Measurements from ENCODE around the gene SLC37A2. TPM values are rescaled to one million over a fixed set of nuclear protein-coding genes. Genes with fewer than 3 reads are reported as not detected.
A peak's percentile ranks its signal among the peaks of the same experiment; 100 is the strongest.

Gene SLC37A2
- total and polyA plus RNA-seq, 7 donors, result 1.2 to 14.1 (median 5.8) TPM

GRCh38 chr11:125112208-125112604 lies 49.1 kb downstream of the SLC37A2 start:
- Histone ChIP-seq H3K9me3 (no peaks in the 10 kb centered on the region), H3K4me3 (peak overlapping the region in 3 of 4 donors; percentile 68 to 74 (median 71)), H3K36me3 (no peaks in the 10 kb centered on the region), H3K4me1 (peaks cover 0 to 9% (median 9%) of the 10 kb centered on the region in 4 donors), H3K27ac (peak overlapping the region; percentile 60 to 82 (median 72)), H3K27me3 (no peaks in the 10 kb centered on the region)
- intact Hi-C loops (cut with DNase I), result loop anchor here (5.0 kb wide), 3 partner anchors 160 to 480 kb away; partner anchors contain the start of genes CCDC15 and STT3A
- no peak for DNase-seq
- TF ChIP-seq CTCF (IDR thresholded peaks at IDR 0.05), result no peak
- no peak for TF ChIP-seq POLR2A (IDR thresholded peaks at IDR 0.05)
- no peak for TF ChIP-seq EP300 (IDR thresholded peaks at IDR 0.05)
- no peak for TF ChIP-seq POLR2AphosphoS5 (IDR thresholded peaks at IDR 0.05)
- 89 to 90% methylated on average over 9 of the region's 9 CpGs for WGBS, 2 donors

GRCh38 chr11:125114518-125114917 lies 51.4 kb downstream of the SLC37A2 start:
- H3K27me3 ChIP-seq, result no peaks in the 10 kb centered on the region
- intact Hi-C loops (cut with DNase I), result loop anchor here (5.0 kb wide), 3 partner anchors 162 to 478 kb away; partner anchors contain the start of genes CCDC15 and STT3A
- H3K4me3 ChIP-seq, result no peak overlapping the region
- H3K9me3 ChIP-seq, result no peaks in the 10 kb centered on the region
- TF ChIP-seq CTCF (IDR thresholded peaks at IDR 0.05) (no peak), POLR2AphosphoS5 (IDR thresholded peaks at IDR 0.05) (no peak), POLR2A (IDR thresholded peaks at IDR 0.05) (no peak), EP300 (IDR thresholded peaks at IDR 0.05) (no peak)
- no peak overlapping the region for H3K27ac ChIP-seq
- no peaks in the 10 kb centered on the region for H3K36me3 ChIP-seq
- 63 to 72% methylated on average over 8 of the region's 8 CpGs for WGBS, 2 donors
- no peak for DNase-seq
- peaks cover 0 to 9% (median 9%) of the 10 kb centered on the region in 4 donors for H3K4me1 ChIP-seq

- Histone ChIP-seq H3K36me3 (no peaks in the 10 kb centered on the region), H3K4me1 (no peaks in the 10 kb centered on the region), H3K9me3 (no peaks in the 10 kb centered on the region), H3K4me3 (no peak overlapping the region), H3K27ac (no peak overlapping the region), H3K27me3 (no peaks in the 10 kb centered on the region)
- WGBS, 2 donors, result 71 to 74% methylated on average over 4 of the region's 4 CpGs
- TF ChIP-seq EP300 (IDR thresholded peaks at IDR 0.05), result no peak
- no peak for TF ChIP-seq POLR2A (IDR thresholded peaks at IDR 0.05)
- TF ChIP-seq CTCF (IDR thresholded peaks at IDR 0.05), result no peak
- TF ChIP-seq POLR2AphosphoS5 (IDR thresholded peaks at IDR 0.05), result no peak
- intact Hi-C loops (cut with DNase I), result no loop called here
- no peak for DNase-seq
These were observed 54.3 kb downstream of the SLC37A2 start for GRCh38 chr11:125117429-125117828.

GRCh38 chr11:125123194-125123946 lies 60.3 kb downstream of the SLC37A2 start:
- Histone ChIP-seq H3K36me3 (no peaks in the 10 kb centered on the region), H3K9me3 (no peaks in the 10 kb centered on the region), H3K4me3 (no peak overlapping the region), H3K4me1 (no peaks in the 10 kb centered on the region), H3K27me3 (no peaks in the 10 kb centered on the region), H3K27ac (no peak overlapping the region)
- intact Hi-C loops (cut with DNase I), result no loop called here
- no peak for DNase-seq
- 81 to 85% methylated on average over 4 of the region's 4 CpGs for WGBS, 2 donors
- TF ChIP-seq POLR2AphosphoS5 (IDR thresholded peaks at IDR 0.05), result no peak

GRCh38 chr11:125123947-125124617 lies 61.0 kb downstream of the SLC37A2 start:
- Histone ChIP-seq H3K4me3 (no peak overlapping the region), H3K9me3 (no peaks in the 10 kb centered on the region), H3K4me1 (no peaks in the 10 kb centered on the region), H3K27me3 (peaks cover 0 to 2% (median 0%) of the 10 kb centered on the region in 3 donors), H3K36me3 (no peaks in the 10 kb centered on the region), H3K27ac (no peak overlapping the region)
- no peak for TF ChIP-seq POLR2A (IDR thresholded peaks at IDR 0.05)
- no peak for TF ChIP-seq POLR2AphosphoS5 (IDR thresholded peaks at IDR 0.05)
- no peak for TF ChIP-seq EP300 (IDR thresholded peaks at IDR 0.05)
- TF ChIP-seq CTCF (IDR thresholded peaks at IDR 0.05), result no peak
- intact Hi-C loops (cut with DNase I), result no loop called here
- WGBS, 2 donors, result 57 to 68% methylated on average over 10 of the region's 10 CpGs
- DNase-seq, result no peak
